DOHH2 (cell line): Measurements from ENCODE around the gene NFAT5.

ENCODE experiments used
- H3F3A ChIP-seq: fragments of 200-600 bp; sonication (generic), shearing (Covaris generic); 2 replicates; pipeline ENCODE4 v1.6.0; 2016; ENCODE audit warnings: antibody characterized with exemption, mild to moderate bottlenecking; ENCODE audit not compliant: control insufficient read depth, insufficient read depth
- H3K27ac ChIP-seq: fragments of 200-600 bp; sonication (generic); 2 replicates; pipeline ENCODE4 v1.5.1; 2014; ENCODE audit warnings: low read depth, mild to moderate bottlenecking, low read length, moderate library complexity
- H3K27me3 ChIP-seq: fragments of 200-600 bp; sonication (generic); 2 replicates; pipeline ENCODE4 v1.6.1; 2014; ENCODE audit warnings: mild to moderate bottlenecking, low read length, mixed read lengths; ENCODE audit not compliant: control insufficient read depth
- H3K36me3 ChIP-seq: fragments of 200-600 bp; sonication (generic); 2 replicates; pipeline ENCODE4 v1.6.1; 2014; ENCODE audit warnings: mild to moderate bottlenecking, low read length, moderate library complexity, mixed read lengths; ENCODE audit not compliant: control insufficient read depth
- H3K4me1 ChIP-seq: fragments of 200-600 bp; sonication (generic); 2 replicates; pipeline ENCODE4 v1.6.1; 2014; ENCODE audit warnings: mild to moderate bottlenecking, low read length, mixed read lengths; ENCODE audit not compliant: control insufficient read depth
- H3K4me2 ChIP-seq: fragments of 200-600 bp; sonication (generic); 2 replicates; pipeline ENCODE4 v1.6.0; 2014; ENCODE audit warnings: mild to moderate bottlenecking, low read length, moderate library complexity
- H3K4me3 ChIP-seq: fragments of 200-600 bp; sonication (generic); 2 replicates; pipeline ENCODE4 v1.5.1; 2014; ENCODE audit warnings: mild to moderate bottlenecking, low read length, mixed read lengths
- H3K79me2 ChIP-seq: fragments of 200-600 bp; sonication (generic); 2 replicates; pipeline ENCODE4 v1.6.1; 2014; ENCODE audit warnings: mild to moderate bottlenecking, low read length, mixed read lengths; ENCODE audit not compliant: control insufficient read depth
- H3K9me2 ChIP-seq: fragments of 200-600 bp; sonication (generic); replicated peaks from 2 replicates; pipeline ENCODE4 v1.6.1; 2014; ENCODE audit warnings: mild to moderate bottlenecking, low read length, mixed read lengths; ENCODE audit not compliant: control insufficient read depth
- H3K9me3 ChIP-seq: fragments of 200-600 bp; sonication (generic); 2 replicates; pipeline ENCODE4 v1.6.1; 2014; ENCODE audit warnings: antibody characterized with exemption, low read length, mixed read lengths; ENCODE audit not compliant: control insufficient read depth, insufficient read depth
- H4K20me1 ChIP-seq: fragments of 200-600 bp; sonication (generic); 2 replicates; pipeline ENCODE4 v1.6.0; 2014; ENCODE audit warnings: low read depth, mild to moderate bottlenecking, antibody characterized with exemption, low read length, moderate library complexity; ENCODE audit not compliant: control insufficient read depth, insufficient read depth
- CTCF ChIP-seq: fragments of 200-600 bp; sonication (generic); IDR thresholded peaks from one replicate; pipeline ENCODE4 v1.5.1; 2014; ENCODE audit warnings: antibody characterized with exemption, mild to moderate bottlenecking, low read depth, low read length; ENCODE audit not compliant: poor library complexity, severe bottlenecking
- EZH2phosphoT487 ChIP-seq: fragments of 200-600 bp; sonication (generic); IDR thresholded peaks from 2 replicates; pipeline ENCODE4 v1.6.1; 2017; ENCODE audit warnings: borderline replicate concordance, mild to moderate bottlenecking, antibody characterized with exemption, low read length, moderate library complexity, mixed read lengths

Gene NFAT5

GRCh38 chr16:69616082-69616481 lies 50.3 kb downstream of the NFAT5 start:
- TF ChIP-seq CTCF (no peak), EZH2phosphoT487 (no peak)
- peaks cover 11% of the 10 kb centered on the region; the same call in 1 of the 2 replicates for H3K4me1 ChIP-seq
- no peak overlapping the region for H3K4me2 ChIP-seq
- H3F3A ChIP-seq: peaks cover 3% of the 10 kb centered on the region; the same call in 1 of the 2 replicates
- no peaks in the 10 kb centered on the region for H3K9me3 ChIP-seq
- H4K20me1 ChIP-seq: no peaks in the 10 kb centered on the region; the same call in 1 of the 2 replicates
- no peaks in the 10 kb centered on the region for H3K36me3 ChIP-seq
- H3K79me2 ChIP-seq: peaks cover 21% of the 10 kb centered on the region
- H3K27me3 ChIP-seq: no peaks in the 10 kb centered on the region
- no peaks in the 10 kb centered on the region for H3K9me2 ChIP-seq
- H3K4me3 ChIP-seq: no peak overlapping the region
- H3K27ac ChIP-seq: no peak overlapping the region

- peaks cover 6% of the 10 kb centered on the region; the same call in 1 of the 2 replicates for H3K4me1 ChIP-seq
- no peaks in the 10 kb centered on the region for H3K9me2 ChIP-seq
- H4K20me1 ChIP-seq: no peaks in the 10 kb centered on the region; the same call in 1 of the 2 replicates
- H3K9me3 ChIP-seq: no peaks in the 10 kb centered on the region
- TF ChIP-seq EZH2phosphoT487 (no peak), CTCF (no peak)
- H3K36me3 ChIP-seq: no peaks in the 10 kb centered on the region
- no peak overlapping the region for H3K27ac ChIP-seq
- H3K79me2 ChIP-seq: peaks cover 16% of the 10 kb centered on the region
- H3F3A ChIP-seq: peaks cover 3% of the 10 kb centered on the region; the same call in 1 of the 2 replicates
- no peak overlapping the region for H3K4me2 ChIP-seq
- H3K27me3 ChIP-seq: no peaks in the 10 kb centered on the region
- H3K4me3 ChIP-seq: no peak overlapping the region
Observed at GRCh38 chr16:69618307-69618706, 52.5 kb downstream of the NFAT5 start.

GRCh38 chr16:69618721-69619120 lies 53.0 kb downstream of the NFAT5 start:
- TF ChIP-seq CTCF (no peak), EZH2phosphoT487 (no peak)
- Histone ChIP-seq H3K27ac (no peak overlapping the region), H3K9me2 (no peaks in the 10 kb centered on the region), H3K4me3 (no peak overlapping the region), H3F3A (peaks cover under 1% of the 10 kb centered on the region; the same call in 1 of the 2 replicates), H3K9me3 (no peaks in the 10 kb centered on the region), H3K27me3 (no peaks in the 10 kb centered on the region), H3K79me2 (peaks cover 14% of the 10 kb centered on the region), H3K36me3 (no peaks in the 10 kb centered on the region), H3K4me2 (no peak overlapping the region), H3K4me1 (0 out of 2 replicates have a peak, but pooled peaks cover 6% of the 10 kb centered on the region), H4K20me1 (no peaks in the 10 kb centered on the region; the same call in 1 of the 2 replicates)
